Measurements from ENCODE around the gene EPHA6.
"Not testable (repeated sequence)": the region's sequence is repeated elsewhere in the genome, so short reads cannot be mapped to it uniquely, and the experiment has no call there.

EPHA6 gene

DNA sequence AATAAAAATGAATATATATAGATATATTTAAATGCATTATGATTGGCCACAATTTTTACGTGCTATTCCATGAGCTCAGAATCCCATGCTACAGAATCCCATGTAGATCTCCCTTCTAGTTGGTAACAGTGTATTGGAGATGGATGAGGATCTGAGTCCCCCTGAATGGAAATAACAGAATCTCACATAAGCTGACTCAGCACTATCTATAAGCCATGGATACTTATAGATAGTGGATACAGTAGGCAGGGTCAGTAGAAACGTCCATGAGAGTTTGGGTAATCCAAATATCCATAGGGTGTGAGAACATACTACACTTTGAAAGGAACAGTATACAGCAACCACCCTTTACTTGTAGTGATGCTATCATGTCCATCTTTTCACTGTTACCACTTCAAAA is 375.4 kb downstream of the EPHA6 start:
- no peak for DNase-seq

DNA sequence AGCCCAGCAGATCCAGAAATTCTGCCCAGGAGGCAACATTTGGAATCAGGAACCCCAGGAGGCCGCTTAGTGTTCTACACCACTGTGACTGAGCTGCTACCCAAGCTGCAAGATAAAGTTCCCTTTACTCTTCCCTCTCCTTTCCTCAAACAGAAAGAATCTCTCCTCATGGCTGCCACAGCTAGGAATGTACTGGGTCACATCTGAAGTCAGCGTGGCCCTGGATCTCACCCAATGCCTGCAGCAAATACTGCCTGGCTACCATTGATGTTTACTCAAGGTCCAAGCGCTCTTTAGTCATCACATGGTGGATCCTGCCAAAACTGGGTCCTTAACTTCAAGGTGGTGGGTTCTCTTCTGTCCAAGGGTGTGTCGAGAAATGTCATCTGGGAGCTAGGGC is 382.7 kb downstream of the EPHA6 start:
- DNase-seq = no peak

DNA sequence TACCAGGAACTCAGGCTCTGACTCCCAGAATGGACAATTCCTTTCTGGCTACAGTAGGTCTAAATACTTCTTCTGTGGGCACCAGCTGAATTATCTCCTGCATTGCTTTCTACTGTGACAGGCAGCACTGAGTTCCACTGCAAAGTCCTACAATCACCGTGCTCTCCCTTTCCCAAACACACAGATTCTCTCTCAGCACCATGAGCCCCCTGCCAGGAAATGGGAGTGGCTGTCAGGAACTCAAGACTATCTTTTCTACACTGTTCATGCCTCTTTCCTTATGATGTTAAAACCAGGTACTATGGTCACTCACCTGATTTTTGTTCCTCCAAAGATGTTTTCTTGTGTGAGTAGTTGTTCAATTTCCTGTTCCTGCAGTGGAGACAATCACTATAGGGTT is 383.4 kb downstream of the EPHA6 start:
- DNase-seq = no peak

DNA sequence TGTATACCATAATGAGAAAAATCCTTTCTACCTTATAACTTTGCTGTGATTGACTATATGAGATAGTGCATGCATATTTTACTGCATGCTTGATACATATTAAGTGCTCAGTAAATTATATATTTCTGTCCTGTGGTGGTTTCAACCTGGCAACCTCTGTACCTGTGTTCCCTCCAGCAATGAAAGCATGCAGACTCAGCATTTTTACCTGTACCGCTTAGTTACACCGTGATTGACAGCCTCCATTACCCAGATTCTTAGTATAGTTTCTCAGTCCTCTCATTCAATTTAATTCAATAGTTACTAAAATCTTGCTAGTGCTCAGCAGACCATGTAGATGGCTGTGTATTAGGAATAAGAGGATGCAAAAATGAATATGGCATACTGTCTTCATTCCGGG is 386.0 kb downstream of the EPHA6 start:
- no peak for DNase-seq

DNA sequence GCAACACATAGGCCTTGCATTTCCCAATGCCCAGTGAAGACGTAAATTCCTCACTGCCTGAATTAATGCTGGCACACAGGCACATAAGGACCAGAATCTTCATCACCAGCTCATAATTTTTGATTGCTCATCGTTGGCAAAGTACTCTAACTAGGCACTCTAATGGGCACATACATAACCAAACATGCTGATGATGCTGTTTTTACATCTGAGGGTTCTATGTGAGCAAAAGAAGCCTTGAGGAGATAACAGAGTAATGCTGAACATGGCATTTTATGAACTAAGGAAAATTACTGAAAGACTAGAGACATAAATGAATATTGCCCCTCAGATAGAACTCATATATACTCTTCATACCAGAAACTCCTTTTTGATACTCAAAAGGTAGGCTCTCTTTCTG is 387.4 kb downstream of the EPHA6 start:
- DNase-seq = no peak

DNA sequence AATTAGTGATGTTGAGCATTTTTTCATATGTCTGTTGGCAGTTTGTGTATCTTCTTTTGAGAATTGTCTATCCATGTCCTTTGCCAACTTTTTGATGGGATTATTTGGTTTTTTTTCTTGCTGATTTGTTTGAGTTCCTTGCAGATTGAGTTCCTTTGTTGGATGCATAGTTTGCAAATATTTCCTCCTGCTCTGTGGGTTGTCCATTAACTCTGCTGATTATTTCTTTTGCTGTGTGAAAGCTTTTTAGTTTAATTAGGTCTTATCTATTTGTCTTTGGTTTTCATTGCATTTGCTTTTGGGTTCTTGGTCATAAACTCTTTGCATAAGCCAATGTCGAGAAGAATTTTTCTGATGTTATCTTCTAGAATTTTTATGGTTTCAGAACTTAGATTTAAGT is 414.6 kb downstream of the EPHA6 start:
- no peak for DNase-seq

DNA sequence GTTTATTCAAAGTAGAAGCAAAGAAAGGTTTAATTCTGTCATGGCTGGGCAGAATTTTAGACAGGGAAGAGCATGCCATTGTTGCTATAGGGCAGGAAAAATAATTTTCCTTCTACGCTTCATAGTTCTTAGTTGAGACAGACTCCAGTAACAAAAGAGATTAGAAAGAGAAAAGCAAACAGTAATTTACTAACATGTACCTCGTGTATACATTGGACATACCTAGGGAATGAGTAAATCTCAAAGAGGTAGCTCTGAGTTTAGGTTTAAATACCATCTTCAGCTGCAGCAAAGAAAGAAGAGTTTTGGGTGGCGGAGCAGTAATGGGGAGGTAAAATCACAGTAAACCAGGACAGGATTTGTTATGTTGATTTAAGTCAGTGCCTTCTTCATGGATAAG is 416.1 kb downstream of the EPHA6 start:
- DNase-seq = no peak

DNA sequence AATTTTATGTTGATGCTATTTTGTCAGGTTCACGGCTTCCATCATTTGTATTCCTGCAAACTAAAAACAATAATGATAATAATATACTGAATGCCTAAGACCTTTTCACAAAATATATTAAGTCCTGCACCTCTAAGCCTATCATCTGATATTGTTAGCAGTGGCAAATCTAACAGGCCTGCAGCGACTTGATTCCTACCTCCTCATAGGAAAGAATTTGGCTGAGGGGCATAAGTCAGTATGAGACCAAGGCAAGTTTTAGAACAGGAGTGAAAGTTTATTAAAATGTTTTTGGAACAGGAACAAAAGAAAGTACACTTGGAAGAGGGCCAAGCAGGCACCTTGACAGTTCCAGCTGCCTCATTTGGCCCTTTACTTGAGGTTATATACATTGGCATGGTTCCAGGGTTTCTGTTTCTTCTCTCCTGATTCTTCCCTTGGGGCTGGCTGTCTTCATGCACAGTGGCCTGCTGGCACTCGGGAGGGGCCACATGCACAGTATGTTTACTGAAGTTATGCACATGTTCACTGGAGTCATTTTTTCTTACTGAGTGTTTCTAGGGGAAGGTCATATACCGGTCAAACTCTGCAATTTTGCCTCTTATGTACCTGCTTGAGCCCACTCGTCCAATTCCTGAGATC is 418.1 kb downstream of the EPHA6 start:
- no peak for DNase-seq

DNA sequence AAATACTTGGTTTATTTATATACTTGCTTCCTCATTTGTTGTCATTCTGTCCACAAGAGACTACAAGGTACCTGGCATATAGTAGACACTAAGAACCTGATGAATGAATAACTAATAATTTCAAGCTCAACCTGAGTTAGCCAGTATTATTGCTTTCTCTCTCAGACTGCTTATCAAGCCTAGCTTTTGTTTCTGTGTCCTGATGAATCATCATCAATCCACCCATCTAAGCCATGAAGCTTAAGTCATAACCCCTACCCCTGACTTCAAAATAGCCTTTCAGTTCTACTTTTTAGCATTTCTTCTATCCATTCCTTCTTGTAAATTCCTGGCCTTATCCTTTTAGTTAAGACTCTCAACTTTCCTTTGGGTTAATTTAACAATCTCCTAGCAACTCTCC is 420.8 kb downstream of the EPHA6 start:
- DNase-seq = no peak

DNA sequence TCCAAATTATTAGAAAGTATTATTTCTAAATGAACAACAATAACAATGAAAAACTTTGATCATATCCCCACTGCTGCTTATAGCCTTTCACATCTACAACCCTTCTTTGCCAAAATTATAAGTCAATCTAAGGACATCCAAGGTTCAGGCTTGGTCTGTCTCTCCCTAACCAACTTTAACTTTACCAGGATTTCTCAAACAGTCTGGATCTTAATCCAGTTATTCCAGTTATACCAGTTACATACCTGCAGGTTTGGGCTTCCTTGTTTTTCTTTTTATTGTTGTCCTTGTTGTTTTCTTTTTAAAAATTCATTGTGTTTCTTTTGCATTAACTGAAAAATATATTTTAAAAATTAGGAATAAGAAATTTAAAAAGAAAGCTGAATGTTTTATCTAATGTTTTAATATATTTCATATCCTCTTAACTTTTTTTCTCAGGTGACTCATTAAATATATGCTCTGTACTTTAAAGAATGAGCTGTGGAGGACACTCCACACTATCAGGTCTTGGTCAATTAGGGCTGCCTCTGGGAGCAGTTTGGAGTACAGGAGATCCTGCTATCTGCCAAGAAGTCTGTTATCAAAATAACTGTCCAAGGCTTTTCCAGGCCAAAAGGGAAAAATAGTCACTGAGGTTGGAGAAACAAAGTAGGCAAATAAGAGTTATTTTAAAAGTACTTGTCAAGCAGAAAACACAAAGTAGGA is 421.4 kb downstream of the EPHA6 start:
- DNase-seq = no peak

DNA sequence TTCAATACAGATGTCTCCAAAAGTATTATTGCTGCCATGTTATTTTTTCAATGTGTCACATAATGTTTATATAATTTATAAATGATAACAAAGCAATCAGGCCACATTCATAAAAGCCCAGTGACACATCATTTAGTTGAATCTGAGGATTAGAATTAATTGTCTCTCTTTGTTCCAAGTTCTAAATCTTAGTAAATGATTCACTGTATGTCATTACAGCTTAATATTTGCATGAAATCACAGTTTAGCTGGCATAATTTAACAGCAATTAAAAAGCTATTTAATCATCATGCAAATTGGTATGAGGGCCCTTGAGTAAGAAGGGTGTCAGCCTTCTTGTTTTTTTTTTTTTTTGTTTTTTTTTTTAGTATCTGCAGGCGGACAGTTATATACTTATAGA is 427.0 kb downstream of the EPHA6 start:
- DNase-seq = no peak

DNA sequence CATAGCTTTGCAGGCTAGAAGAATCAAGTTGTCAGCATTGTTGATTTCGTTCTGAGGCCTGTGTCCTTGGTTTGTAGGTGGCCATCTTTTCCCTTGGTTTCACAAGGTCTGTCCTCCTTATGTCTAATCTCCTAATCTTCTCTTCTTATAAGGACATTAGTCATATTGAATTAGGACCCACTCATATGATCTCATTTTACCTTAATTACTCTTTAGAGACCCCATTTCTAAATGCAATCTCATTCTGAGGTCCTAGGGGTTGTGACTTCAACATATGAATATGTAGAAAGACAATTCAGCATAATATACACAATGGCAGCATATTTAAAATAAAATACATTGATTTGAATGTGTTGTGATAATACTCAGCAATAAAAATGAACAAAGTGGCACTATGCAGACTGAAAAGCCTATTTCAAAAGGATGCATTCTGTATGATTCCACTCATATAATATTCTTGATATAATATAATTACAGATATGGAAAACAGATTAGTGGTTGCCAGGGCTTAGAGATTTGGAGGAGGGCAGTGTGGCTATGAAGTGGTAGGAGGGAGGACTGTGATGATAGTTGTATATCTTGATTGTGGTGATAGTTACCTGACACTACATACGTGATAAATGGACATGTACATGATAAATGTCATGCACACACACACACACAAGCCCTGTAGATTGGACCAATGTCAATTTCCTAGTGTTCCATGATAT is 431.0 kb downstream of the EPHA6 start:
- no peak for DNase-seq

DNA sequence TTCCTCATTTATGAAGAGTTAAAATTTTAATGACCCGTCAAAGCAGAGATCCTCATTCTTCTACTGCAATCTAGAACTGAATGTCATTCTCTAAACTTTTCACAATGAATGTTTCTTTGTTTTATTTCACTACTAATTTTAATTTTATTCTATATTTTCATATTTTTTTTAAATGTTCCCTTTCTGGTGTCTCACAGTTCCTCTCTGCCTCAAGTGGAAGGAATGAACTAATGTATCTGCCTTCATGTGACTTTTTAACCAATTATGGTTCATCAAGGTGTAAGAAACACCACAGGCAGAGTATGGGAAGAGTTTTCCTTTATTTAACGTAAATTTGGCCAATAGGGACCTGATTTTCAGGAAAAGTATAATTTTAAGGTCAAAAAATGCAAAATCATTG is 441.7 kb downstream of the EPHA6 start:
- DNase-seq = no peak

DNA sequence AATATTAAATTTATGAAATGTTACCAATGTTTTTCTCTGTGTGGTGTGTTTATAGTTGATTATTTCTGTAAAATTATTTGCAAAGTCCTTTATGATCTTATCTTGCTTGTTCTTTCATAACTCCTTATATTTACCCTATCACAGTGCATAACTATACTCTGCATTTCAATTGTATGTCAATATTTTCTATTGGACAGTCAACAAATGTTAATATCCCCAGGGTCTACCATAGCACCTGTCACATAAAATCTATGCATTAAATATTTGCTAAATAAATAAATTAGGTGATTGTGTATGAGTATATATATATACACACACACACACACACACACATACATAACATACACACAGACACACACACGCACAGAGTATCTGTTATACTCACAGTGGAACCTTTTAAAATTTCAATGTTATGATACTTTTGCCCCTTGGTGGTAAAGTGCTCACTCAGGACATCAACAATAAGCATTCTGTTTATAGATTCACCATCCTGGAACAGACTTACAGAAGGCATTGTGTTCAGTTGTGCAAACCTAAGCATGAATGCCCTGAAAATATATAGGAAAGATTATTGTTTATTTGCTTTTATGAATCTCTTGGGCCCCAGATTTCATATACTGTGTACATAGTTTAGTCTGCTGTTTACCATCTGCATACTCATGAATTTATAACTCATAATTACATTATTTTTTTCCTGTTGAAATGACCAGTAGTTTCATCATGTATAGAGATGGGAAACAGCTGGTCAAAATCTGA is 443.7 kb downstream of the EPHA6 start:
- DNase-seq = no peak

DNA sequence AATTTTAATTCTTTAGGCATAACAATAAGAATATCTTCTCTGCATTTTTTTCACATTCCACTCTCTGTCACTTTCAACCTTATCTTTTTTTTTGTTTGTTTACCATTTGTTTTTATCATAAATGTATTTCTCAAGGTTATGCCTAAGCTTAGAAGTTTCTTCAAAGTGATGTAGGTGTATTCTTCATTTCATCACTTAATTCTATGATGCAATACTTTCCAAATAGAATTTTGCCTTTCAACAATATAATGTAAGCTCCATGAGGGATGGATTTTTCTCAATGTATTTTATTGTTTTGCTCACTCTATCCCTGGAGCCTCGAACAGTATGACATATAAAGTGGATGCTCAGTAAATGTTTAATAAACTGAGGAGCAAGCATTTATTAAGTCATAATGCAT is 444.9 kb downstream of the EPHA6 start:
- DNase-seq = no peak

DNA sequence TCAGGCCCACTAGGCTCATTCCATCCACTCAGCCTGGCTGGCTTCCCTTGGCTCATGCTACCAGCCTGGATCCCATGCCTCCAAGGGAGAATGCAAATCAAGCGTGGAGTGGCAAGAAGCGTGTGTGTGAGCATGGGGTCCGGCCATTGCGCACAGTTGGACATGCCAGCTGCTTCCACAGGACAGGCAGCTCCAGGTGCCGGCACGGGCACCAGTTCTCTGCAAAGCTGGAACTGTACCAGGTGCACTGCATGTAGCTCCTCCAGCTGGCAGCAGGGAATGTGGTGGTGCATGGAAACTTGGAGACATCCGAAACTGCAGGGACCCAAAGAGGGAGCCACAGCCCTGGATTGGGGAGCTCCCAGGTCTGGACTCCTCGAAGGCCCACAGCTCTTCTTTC is 449.8 kb downstream of the EPHA6 start:
- no peak for DNase-seq

DNA sequence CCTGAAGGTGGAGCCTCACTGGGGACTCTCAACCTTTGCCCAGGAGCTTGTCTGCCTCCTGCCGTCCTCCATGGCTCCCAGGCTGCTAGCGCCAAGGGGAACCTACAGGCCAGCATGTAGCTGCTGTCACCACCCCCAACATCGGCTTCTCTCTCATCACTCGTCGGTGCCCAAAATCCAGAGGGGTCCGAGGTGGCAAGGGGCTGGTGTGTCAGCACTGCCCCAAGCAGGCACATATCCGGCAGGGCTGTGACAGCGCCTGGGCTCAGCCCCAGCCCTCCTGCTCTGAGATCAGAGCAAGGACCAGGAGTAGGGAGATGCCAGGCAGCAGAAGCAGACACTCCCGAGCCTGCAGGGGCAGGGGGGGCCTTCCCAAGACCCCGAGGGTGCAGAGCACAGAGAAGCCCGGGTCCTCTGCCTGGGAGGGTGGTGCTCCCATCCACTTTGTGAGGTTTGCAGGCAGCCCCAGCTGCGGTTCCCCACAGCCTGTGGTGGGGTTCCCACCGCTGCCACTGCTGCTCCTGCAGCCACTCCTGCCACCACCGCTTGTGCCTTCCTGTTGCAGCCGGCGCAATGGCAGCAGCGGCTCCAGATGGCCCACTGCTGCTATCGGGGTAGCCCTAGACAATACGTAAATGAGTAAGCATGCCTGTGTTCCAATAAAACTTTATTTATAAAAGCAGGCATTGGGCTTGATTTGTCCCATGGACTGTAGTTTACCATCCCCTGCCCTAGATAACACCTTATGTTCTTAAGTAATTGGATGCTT is 451.0 kb downstream of the EPHA6 start:
- DNase-seq = no peak

DNA sequence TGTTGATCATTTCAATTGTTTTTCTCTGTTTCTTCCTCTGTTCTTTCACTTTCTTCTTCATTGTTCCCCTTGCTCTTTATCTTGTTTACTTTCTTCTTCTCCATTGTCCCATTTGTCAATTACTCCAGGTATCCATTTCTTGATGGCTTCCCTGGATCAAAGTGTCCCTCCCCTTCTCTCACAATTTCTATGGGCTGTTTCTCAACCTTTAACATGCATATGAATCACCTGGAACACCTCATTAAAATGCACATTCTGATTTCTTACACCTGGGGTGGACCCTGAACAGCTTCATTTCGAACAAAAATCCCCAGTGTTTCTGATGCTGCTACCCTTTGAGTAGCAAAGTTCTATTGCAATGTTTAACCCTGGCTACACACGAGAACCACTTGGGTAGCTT is 454.8 kb downstream of the EPHA6 start:
- no peak for DNase-seq

DNA sequence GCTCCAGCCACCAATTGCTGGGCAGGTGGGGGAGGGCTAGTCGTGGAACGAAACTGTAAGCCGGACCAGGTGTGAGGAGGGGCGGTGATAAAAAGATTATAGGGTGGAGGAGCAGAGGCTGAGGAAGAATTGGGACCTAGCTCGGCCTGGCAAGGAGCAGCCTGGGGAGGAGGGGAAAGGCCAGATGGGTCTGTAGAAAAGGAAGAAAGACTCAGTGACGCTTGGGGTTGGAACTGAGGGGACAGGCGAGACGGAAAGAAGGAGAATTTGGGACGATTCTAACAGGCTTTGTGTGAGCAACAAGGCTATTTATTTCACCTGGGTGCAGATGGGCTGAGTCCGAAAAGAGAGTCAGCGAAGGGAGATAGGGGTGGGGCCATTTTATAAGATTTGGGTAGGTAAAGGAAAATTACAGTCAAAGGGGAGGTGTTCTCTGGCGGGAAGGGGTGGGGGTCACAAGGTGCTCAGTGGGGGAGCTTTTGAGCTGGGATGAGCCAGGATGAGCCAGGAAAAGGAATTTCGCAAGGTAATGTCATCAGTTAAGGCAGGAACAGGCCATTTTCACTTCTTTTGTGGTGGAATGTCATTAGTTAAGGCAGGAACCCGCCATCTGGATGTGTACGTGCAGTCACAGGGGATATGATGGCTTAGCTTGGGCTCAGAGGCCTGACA is 462.6 kb downstream of the EPHA6 start:
- DNase-seq = not testable (repeated sequence)

DNA sequence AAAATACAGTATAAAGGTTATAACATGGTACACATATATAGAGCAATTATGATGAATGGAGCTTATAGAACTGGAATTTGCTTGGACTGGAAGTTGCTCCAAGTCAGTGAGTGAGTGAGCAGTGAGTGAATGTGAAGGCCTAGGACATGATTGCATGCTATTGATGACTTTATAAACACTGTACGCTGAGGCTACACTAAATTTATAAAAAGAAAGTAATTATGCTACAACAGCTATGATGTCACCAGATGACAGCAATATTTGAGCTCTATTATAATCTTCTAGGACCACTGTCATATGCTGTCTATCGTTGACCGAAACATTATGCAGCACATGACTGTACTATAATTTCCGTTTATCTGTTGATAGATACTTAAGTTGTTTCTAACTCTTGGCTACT is 463.3 kb downstream of the EPHA6 start:
- no peak for DNase-seq

DNA sequence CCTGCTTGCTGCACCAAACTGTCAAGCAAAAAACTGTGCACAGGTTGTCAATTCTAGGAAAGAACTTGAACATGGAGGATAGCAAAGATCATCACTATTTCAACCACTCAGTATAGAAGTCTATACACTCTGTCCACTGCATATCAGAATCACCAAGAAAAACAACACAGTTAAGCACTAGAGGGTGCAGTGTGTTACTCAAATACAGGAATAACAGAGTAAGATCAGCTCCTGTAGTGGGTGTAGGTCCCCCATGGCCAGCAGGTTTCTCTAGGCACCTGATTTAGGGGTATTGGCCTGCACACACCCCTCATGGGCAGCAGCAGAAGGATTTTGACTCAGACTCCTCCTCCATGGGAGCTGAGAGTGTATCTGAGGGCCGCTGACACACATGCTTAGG is 464.1 kb downstream of the EPHA6 start:
- DNase-seq = no peak

DNA sequence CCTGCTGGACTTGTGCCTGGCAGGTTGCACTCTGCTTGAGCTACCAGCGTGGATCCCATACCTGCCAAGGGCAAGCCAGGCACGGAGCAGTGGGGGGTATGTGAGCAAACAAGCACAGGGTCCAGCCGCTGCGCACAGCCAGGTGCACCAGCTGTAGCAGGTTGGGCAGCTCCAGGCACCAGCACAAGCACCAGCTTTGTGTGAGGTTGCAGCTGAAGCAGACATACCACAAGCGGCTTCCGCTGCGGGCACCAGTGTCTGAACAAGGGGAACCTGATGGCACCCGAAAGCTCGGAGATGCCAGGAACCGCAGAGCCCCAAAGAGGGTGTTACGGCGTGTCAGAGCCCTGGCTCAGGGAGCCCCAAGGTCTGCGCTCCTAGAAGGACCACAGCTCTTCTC is 477.5 kb downstream of the EPHA6 start:
- no peak for DNase-seq
